Right lobe of liver (tissue), 6 donors: ENCODE results near the gene CIAPIN1. TPM values are rescaled to one million over a fixed set of nuclear protein-coding genes. Genes with fewer than 3 reads are reported as not detected.
"Not testable (repeated sequence)": the region's sequence is repeated elsewhere in the genome, so short reads cannot be mapped to it uniquely, and the experiment has no call there.

Experiments used
- ATAC-seq, 4 donors: fragments of 200-7000 bp; cut with Tn5 transposase; one replicate each; pipeline ENCODE4 v1.9.1; 2020; ENCODE audit warnings: mild to moderate bottlenecking in 4 of 4, moderate library complexity in 4 of 4
- DNase-seq, 3 donors: peaks; one replicate each; pipeline ENCODE4 v3.0.0-alpha.2; 2020
- H3K27ac ChIP-seq, 3 donors: fragments of 200-600 bp; one replicate each; pipeline ENCODE4 v1.8.0; 2022
- H3K27me3 ChIP-seq, 2 donors: fragments of 200-600 bp; one replicate each; pipeline ENCODE4 v1.8.0; 2022
- H3K36me3 ChIP-seq, 4 donors: fragments of 200-600 bp; sonication (generic) in 1 of 4; one replicate each; pipeline versions ENCODE4 v1.5.1 to v1.8.0; 2017 to 2022; ENCODE audit warnings: control low read depth in 1 of 4
- H3K4me1 ChIP-seq, 4 donors: fragments of 200-600 bp; sonication (generic) in 1 of 4; one replicate each; pipeline versions ENCODE4 v1.5.1 to v1.8.0; 2017 to 2022; ENCODE audit warnings: control low read depth in 1 of 4
- H3K4me3 ChIP-seq, 3 donors: fragments of 200-600 bp; one replicate each; pipeline ENCODE4 v1.8.0; 2022
- H3K9me3 ChIP-seq, 4 donors: fragments of 200-600 bp; sonication (generic) in 1 of 4; one replicate each; pipeline versions ENCODE4 v1.5.1 to v1.8.0; 2017 to 2022; ENCODE audit warnings: control low read depth in 1 of 4
- CTCF ChIP-seq, 4 donors: fragments of 200-600 bp in 3 of 4; fragments of 450-650 bp in 1 of 4; IDR thresholded peaks; one replicate each; pipeline versions ENCODE4 v1.5.1 to v1.8.0; 2016 to 2022; ENCODE audit warnings: antibody characterized with exemption in 4 of 4, mild to moderate bottlenecking in 2 of 4
- POLR2A ChIP-seq: fragments of 450-650 bp; IDR thresholded peaks from one replicate; pipeline ENCODE4 v1.6.1; 2017; ENCODE audit warnings: antibody characterized with exemption, mild to moderate bottlenecking
- WGBS: methylation state at CpG from one replicate; pipeline ENCODE4 v1.1.6; 2018; ENCODE audit warnings: low coverage, low lambda C conversion rate; ENCODE audit not compliant: insufficient coverage; ENCODE audit errors: missing lambda C conversion rate; 5-methylcytosine and 5-hydroxymethylcytosine counted together
- intact Hi-C, 2 donors: fragments of 100-400 bp; cut with DNase I; formaldehyde crosslinking; loops; one replicate each; pipeline versions ENCODE4 v1.11.2 to v1.14.1; 2022
- total RNA-seq, 6 experiments: library from RNA; depleted of rRNA in 2 of 6; stranded (reverse); fragments of >200 nt in 2 of 6; fragmentation: NEBNext Ultra II Directional in 3 of 6; extraction: Animal tissue kit (Norgen Biotek cat#: 25700) in 3 of 6; gene quantifications; one replicate each; pipeline versions ENCODE4 v1.1.0 to v1.2.4, GENCODE V29; 2016 to 2023
- donor health status: DM: no; HTN: yes; CAD: no.
- donor health status: DM: no; HTN: no; CAD: no.
- donor health status: DM: no; HTN: no; CAD: no.
- donor health status: DM: no; HTN: yes; CAD: no.
- donor health status: DM: no; HTN: yes; CAD: no.

Gene CIAPIN1
- total RNA-seq, 6 experiments from 2014 or later: 23.3 to 27.4 (median 23.9) TPM

GRCh38 chr16:57446531-57447185 is 527 bp downstream of the CIAPIN1 start:
- H3K4me3 ChIP-seq: peak overlapping the region; percentile 93 to 100 (median 96)
- intact Hi-C loops: no loop called here
- WGBS: 3% methylated on average over 19 of the region's 28 CpGs
- no peaks in the 10 kb centered on the region for H3K9me3 ChIP-seq
- ATAC-seq (peak; percentile 26 to 50 (median 32)), DNase-seq (peak in 1 of 3 donors; percentile 39)
- H3K4me1 ChIP-seq: peaks cover 0 to 24% (median 9%) of the 10 kb centered on the region in 4 donors
- peak overlapping the region; percentile 74 to 93 (median 89) for H3K27ac ChIP-seq
- TF ChIP-seq POLR2A (no peak), CTCF (IDR thresholded peaks at IDR 0.05) (no peak)
- no peaks in the 10 kb centered on the region for H3K27me3 ChIP-seq
- peaks cover 0 to 9% (median 3%) of the 10 kb centered on the region in 4 donors for H3K36me3 ChIP-seq

- intact Hi-C loops: no loop called here
- peaks cover 0 to 24% (median 9%) of the 10 kb centered on the region in 4 donors for H3K4me1 ChIP-seq
- H3K36me3 ChIP-seq: peaks cover 0 to 1% (median 0%) of the 10 kb centered on the region in 4 donors
- H3K9me3 ChIP-seq: no peaks in the 10 kb centered on the region
- no peak overlapping the region for H3K27ac ChIP-seq
- TF ChIP-seq CTCF (IDR thresholded peaks at IDR 0.05): no peak
- no peak for TF ChIP-seq POLR2A
- no peak for ATAC-seq
- 100% methylated on average over 2 of the region's 2 CpGs for WGBS
- no peak overlapping the region for H3K4me3 ChIP-seq
- no peaks in the 10 kb centered on the region for H3K27me3 ChIP-seq
- DNase-seq: no peak
Measured at GRCh38 chr16:57445510-57445909, 1.7 kb downstream of the CIAPIN1 start.

- ATAC-seq: no peak
- Histone ChIP-seq H3K27me3 (no peaks in the 10 kb centered on the region), H3K4me3 (no peak overlapping the region), H3K36me3 (peaks cover 0 to 5% (median 2%) of the 10 kb centered on the region in 4 donors), H3K4me1 (peaks cover 0 to 24% (median 9%) of the 10 kb centered on the region in 4 donors), H3K9me3 (no peaks in the 10 kb centered on the region), H3K27ac (no peak overlapping the region)
- intact Hi-C loops: no loop called here
- WGBS: 86% methylated on average over 3 of the region's 3 CpGs
- TF ChIP-seq CTCF (IDR thresholded peaks at IDR 0.05) (no peak), POLR2A (no peak)
- DNase-seq: no peak
Measured at GRCh38 chr16:57444711-57445110, 2.5 kb downstream of the CIAPIN1 start.

- H3K27me3 ChIP-seq, H3K9me3 ChIP-seq, intact Hi-C loops, H3K27ac ChIP-seq, H3K4me1 ChIP-seq, ATAC-seq, DNase-seq, H3K4me3 ChIP-seq: not testable (repeated sequence)
- H3K36me3 ChIP-seq: peaks cover 0 to 41% (median 11%) of the 10 kb centered on the region in 4 donors
- 96% methylated on average over 4 of the region's 8 CpGs for WGBS
Measured at GRCh38 chr16:57440551-57440950, 6.6 kb downstream of the CIAPIN1 start.

- intact Hi-C loops, ATAC-seq, H3K4me3 ChIP-seq, H3K4me1 ChIP-seq, H3K9me3 ChIP-seq, H3K27ac ChIP-seq, DNase-seq, H3K27me3 ChIP-seq: not testable (repeated sequence)
- H3K36me3 ChIP-seq: peaks cover 0 to 47% (median 13%) of the 10 kb centered on the region in 4 donors
- 98% methylated on average over 6 of the region's 8 CpGs for WGBS
Measured at GRCh38 chr16:57439947-57440346, 7.2 kb downstream of the CIAPIN1 start.
